ENCODE results near the gene WWP2.

Gene WWP2

DNA sequence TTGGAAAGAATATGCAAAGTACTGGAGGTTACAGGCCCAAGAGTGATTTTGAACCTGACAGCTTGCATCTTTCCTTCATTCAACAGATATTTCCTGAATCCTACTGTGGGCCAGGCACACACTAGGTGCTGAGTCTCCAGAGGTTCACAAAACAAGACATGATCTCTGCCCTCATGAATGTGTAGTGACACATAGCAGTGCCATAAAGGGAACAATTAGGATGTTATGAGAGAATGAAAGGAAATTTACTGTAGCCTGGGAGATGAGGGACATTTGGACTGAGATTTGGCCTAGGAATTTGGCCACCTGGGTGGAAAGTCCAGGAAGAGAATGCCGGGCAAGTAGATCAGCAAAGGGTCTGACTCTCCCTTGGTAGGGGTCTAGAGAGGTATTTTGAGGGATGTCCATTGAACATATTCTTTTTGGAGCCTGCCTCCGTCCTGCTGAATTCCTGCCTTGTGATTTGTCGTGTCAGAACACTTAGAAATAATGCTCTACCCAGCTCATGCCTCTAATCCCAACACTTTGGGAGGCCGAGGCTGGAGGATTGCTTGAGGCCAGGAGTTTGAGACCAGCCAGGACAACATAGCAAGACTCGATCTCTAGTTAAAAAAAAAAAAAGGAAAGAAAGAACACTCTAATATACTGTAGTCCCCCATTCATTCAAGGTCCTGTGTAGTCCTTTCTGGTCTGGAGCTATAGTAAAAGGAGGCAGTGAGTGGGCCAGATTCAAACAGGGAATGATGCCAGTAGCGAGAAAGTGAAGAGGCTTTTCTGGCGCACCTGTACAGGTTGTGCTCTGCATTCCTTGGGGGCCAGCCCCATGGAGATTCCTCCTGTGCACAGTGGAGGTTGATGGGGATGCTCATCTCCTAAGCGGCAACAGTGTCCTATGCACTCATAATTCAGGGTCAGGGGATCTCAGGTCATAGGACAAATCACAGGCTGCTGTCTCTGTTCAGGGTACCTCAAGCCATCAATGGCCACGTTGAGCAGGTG, 98.4 kb downstream of the WWP2 start:
- DNase-seq: no peak

DNA sequence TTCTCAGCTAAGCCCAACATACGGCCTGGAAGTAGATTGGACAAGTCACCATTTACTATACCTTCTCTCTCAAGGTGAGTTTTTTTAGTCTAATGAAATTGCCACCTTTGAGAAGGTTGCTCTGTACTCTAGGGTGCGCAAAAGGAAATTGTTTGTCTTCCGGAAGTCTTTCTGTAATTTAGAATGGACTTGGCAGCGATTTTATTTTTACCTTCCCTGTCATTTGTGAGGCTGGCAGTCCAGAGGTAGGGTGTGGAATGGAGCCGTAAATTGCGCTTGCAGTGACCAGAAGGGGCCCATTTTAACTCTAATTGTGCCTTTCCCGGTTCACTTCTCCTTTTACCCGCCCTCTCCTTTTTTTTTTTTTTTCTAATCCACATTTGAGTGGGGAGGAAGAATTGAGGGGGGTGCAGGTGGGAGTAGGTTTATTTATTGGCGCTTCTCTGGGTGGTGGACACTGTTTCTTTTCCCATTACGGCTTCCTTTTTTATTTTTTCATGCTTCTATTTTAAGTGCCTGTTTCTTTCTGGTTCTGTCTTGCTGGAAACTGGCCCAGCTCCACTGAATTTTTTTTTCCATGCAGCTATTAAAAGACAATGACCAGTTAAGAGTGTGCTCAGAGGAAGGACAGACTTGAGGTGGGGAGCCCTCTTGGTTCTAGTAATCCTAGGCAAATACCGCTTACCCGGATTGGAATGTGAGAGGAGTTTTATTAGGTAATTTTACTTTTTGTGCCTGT, 99.3 kb downstream of the WWP2 start:
- DNase-seq: peak; percentile 1

DNA sequence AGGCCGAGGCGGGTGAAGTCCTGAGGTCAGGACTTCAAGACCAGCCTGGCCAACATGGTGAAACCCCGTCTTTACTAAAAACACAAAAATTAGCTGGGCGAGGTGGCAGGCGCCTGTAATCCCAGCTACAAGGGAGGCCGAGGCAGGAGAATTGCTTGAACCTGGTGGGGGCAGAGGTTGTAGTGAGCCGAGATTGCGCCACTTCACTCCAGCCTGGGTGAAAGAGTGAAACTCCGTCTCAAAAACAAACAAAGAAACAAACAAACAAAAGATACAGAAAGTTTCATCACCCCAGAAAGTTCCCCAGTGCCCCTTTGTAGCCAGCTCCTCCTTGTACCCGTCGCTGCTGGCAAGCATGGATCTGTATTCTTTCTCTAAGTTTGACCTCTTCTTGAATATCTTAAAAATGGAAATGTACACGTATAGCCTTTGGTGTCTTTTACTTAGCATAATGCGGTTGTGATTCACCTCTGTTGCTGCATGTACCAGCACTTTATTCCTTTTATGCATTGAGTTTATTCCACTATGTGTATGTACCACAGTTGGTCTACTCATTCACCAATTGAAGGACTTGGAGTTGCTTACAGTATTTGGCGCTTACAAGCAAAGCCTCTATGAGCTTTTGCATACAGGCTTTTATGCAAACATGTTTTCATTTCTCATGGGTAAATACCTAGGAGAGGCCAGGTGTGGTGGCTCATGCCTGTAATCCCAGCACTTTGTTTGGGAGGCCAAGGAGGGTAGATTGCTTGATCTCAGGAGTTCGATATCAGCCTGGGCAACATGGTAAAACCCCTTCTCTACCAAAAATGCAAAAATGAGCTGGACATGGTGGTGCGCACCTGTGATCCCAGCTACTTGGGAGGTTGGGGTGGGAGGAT, 101.5 kb downstream of the WWP2 start:
- no peak for DNase-seq

DNA sequence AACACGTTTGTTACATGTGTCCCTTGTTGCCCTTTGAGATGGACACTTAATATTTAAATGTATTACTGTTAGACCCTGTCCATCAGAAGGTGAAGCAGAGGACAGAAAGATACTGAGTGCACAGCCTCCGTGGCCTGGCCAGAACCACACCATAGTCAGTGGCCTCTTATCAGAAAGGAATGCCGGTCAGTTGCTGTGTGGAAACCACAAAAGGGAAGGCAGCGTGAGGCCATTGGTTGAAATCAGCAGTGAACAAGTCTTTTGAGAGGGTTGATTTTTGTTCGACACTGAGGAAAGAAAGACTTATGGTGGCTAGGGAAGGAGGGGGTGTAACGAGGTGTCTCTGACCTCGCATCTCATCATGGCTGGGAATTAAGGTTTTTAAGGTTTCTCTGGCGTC, 103.6 kb downstream of the WWP2 start:
- DNase-seq: no peak

DNA sequence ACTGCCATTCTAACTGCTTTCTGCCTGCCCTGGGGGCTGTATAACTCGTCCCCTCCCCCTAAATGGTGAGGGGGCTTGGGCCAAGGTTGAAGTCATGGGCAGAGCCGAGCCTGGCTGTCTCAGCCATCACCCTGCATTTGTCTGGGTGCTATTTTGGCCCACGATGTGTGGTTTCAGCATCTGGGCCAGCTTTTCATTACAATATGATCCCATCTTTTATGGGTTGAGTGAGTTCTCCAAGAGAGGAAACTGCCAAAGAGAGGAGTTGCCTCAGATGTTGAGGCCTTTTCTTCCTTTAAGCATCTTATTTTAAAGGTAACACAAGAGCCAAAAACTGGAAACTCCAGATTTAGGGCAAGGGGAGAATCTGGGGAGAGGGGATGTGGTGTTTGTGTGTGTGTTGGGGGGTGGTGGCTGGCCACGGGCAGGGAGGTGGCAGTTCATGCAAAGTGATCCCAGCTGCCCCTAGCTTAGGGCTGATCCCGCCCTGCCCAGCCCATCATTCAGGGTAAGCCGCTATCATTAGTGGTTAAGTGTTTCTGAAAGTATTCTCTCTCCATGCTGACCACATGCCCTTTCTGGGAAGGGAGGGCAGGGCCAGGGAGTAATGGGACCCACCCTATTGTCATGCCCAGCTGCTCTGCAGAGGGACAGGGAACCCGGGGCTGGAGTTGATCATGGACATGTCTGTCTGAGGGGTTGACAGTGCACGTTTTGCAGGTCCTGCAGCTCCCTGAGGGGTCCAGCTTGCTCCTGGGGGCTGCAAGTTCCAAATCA, 105.8 kb downstream of the WWP2 start:
- DNase-seq: no peak

DNA sequence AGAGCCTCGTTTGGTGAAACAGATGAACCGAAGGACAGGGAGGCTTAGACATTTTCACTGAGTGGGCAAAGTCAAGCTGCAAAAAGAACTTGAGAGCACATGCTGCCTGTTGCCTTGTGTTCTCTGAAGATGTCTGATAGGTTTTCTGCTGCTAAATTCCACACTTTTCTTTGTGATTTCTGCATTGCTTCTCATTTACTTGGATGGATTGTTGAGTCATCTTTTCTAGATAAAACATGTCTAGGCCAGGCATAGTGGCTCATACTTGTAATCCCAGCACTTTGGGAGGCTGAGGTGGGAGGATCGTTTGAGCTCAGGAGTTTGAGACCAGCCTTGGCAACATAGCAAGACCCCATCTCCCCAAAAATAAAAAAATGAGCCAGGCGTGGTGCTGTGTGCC, 108.6 kb downstream of the WWP2 start:
- DNase-seq: no peak

DNA sequence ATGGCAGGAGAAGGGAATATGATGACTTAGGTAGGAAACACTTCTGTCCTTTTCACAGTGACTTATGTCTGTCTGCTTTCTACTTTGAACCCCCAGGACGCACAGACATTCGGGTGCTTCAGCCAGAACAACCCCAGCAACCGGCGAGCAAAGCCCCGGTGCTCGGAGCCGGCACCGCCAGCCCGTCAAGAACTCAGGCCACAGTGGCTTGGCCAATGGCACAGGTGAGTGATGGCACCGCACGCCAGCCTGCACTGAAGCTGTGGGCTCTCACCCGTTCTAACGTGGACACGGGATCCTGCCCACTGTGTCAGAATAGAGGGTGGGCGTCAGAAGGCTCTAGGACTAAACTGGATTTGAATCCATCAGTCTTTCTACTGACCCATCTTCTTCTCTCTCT, 109.6 kb downstream of the WWP2 start:
- no peak for DNase-seq

DNA sequence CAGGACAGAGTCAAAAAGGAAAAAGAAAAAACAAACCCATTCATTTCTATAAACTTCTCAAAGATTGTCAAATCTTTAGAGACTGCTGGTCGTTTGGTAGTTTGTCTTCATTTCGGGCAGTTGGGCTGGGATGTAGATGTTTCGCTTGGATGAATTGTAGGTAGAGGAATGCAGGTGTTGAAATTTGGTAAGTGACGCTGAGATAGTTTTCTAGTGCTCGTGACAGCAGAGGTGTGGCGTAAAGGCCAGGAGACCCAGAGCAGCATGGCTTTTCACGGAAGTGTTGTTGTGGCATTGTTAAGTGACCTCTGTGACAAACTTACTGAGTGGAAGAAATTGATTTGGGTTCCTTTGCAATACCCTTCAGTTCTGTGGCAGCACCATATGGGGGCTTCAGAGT, 110.8 kb downstream of the WWP2 start:
- no peak for DNase-seq

DNA sequence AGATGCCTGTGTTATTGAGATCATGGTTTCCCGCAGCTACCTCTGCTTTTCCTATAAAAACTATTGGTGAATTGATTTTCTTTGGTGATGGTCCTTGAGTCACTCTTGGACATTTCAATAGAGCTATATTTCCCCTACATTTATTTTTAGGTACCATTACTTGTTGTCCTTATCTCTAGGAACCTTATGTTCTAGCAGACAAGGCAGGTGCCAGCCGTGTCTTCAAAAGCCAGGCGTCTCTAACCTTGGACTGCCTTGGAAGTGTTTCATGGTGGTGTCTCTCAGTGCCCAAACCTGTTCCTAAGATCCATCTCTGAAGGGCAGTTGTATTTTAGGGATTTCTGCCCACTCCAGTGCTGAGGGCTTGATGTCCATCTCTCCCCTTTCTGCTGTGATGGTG, 111.7 kb downstream of the WWP2 start:
- no peak for DNase-seq

DNA sequence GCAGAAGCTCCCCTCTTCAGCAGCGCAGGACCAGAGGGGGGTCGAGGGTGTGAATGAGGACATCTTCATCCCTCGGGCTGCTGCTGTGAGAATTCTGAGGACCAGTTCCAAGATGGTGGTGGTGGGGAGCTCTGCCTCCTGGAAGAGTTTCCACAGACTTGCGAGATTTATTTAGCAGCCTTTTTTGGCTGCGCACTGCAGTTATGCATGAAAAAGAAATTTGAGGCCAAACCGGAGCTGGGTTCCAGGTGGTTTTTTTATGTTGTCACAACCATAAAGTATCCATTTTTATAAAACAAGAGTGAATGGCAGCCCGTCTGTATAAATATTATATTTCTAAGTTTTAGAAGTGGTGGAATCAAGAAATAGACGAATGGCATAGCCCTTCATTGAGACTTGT, 112.1 kb downstream of the WWP2 start:
- DNase-seq: no peak

DNA sequence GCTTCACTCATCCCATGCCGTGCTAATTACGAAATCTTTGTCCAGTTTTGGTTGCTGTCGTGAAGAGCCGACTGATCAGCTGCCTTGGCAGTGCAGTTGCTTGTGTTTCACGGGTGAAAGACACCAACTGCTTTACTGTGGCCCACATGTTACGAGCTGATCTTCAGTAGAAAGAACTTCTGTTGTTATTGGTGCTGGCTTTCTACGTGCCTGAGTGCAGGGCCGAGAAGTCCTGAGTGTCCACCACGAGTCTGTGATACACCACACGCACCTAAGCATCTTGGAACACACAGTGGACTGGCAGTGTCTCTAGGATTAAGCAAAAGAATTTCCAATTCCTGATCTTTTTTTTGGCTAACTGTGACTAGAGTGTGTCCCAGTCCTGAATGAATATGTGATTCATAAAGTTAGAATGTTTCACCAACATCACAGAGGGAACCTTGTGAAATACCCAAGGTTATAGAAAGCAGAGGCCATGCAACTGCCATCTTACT, 118.6 kb downstream of the WWP2 start:
- DNase-seq: no peak

DNA sequence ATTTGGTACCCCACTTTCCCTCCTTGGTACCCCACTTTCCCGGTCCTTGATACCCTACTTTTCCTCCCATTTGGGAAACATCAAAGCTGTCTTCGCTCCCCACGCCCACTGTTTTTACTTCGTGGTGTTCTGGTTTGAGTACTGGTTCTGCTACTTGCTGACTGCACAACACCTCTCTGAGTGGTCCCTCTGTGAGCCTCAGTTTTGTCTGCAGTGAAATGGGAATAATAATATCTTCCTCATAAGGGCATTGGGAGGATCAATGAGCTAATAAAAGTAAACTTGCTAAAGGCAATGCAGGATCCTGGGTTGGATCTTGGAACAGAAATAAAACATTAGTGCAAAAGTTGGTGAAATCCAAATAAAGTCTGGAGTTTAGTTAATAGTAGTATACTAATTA, 119.0 kb downstream of the WWP2 start:
- DNase-seq: no peak

DNA sequence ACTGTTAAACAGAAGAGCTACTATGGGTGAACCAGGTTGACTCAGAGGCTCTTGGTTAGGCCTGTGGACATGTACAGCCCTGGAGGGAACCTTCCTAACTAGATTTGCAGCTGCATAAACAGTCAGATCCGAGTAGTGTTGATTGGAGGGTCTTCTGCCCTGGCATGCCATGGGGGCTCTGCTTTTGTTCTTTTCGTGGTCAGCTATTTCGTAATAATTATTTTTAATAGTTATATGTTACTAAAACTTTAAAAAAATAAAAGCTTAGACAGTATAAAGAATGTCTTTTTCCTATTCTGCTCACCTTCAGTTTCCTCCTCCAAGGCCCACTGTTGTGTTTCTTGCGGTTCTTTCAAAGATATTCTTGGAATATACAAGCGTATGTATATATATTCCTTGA, 121.6 kb downstream of the WWP2 start:
- DNase-seq: no peak

DNA sequence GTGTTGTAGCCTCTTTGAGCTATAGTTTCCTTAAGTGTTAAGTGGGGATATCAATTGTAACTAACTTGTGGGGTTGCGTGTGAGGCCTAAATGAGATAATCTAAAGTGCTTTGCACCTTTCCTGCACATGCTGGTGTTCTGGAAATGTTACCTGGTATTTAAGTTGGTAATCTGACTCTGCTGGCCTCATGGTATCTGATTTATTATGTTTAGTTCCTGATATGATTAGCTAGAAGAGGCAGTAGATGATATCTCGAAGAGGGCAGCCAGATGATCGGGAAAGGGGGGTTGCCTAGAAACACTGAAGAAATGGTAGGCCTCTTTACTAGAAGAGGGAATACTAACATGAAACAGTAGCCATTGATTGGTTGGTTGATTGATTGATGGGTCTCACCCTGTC, 123.6 kb downstream of the WWP2 start:
- no peak for DNase-seq

DNA sequence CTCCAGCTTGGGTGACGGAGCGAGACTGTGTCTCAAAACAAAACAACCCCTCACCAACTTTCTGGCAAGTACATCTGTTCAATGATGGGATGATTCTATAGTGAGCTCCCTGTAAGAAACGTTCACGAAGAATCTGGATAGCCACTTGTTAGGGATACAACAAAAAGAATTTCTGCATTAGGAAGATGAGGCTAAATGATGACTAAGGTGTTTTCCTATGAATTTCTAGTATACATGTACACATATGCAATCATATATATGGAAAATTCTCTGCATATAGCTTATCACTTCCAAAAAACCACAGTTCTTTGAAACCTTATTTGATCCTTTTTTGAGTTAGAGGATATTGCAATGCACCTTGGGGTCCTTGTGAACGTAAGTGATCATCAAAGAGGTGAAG, 124.6 kb downstream of the WWP2 start:
- no peak for DNase-seq

DNA sequence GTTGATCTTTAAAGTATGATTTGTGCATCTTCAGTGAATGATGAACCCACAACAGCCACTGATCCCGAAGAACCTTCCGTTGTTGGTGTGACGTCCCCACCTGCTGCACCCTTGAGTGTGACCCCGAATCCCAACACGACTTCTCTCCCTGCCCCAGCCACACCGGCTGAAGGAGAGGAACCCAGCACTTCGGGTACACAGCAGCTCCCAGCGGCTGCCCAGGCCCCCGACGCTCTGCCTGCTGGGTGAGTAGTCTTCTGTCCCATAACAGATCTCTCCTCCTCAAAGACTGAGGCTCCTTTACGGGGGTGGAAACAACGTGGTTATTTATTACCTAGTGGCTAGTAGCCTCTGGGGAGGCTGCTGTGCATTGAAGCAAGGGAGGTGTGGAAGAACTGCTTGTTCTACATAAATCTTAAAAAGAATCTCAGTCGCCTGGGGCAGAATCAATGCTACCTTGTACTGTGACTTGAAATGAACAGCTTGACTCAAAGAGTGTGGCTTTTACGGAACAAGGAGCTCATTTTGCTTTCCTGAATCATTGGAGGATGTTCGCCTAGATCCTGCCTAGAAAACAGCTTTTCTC, 126.0 kb downstream of the WWP2 start:
- DNase-seq: no peak

DNA sequence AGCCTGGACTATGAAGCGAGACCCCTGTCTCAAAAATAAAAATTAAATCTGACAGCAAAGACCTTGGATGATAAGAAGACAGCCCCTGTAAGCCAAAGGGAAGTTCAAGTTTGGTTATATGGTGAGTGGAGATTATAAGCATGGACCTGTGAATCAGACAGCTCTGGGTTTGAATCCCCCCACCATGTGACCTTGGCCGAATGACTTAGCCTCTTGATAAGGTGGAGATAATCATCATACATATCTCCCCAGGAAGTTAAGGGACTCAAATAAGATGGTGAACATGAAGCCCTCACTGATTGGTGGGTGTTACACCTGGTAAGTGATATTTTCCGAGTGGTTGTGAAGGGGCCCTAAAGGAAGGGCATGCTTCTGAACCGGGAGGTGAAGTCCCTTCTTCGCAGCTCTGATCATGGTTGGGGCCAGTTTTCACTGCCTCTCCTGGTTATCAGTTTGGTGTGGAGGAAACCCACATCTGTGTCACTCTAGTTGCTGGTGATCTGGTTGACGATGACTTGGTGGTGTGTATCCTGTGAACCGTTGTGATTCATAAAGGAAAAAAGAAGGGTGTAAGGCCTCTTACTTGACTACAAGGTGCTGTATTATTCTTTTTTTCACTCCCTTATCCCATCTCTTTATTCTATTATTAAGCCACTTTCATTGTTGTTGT, 127.3 kb downstream of the WWP2 start:
- no peak for DNase-seq

DNA sequence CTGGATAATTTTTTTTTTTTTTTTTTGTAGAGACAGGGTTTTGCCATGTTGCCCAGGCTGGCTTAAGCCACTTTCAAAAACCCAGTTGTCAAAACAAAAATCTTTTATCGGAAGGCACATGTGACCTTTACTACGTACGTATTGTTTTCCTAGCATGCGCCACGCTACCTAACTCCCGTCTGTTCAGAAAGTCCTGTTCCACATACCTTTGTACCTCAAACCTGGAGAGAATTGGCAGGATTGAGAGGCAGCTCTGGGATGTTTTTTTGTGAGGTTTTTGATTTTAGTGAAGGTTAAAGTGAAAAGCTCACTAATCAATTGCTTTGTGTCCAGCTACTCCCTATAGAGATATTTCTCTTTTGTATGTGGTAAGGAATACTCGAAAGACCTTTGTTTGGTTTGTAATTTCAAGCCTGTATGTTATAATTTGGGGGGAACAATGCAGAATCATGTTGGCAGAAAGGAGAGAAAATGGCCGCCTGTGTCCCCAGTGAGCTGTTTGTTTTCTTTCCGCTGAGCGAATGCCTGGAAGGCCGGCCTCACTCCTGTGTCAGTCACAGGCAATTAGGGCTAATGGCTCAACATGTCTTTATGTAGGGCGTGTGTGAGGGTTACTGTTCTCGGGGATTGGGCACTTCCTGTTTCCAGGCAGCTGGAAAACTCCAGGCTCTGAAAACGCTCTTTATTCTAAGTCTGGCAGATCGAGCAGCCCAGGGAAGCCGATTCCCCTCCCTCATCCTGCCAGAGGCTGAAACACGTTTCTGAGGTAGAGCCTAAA, 128.2 kb downstream of the WWP2 start:
- DNase-seq: peak; percentile 72

DNA sequence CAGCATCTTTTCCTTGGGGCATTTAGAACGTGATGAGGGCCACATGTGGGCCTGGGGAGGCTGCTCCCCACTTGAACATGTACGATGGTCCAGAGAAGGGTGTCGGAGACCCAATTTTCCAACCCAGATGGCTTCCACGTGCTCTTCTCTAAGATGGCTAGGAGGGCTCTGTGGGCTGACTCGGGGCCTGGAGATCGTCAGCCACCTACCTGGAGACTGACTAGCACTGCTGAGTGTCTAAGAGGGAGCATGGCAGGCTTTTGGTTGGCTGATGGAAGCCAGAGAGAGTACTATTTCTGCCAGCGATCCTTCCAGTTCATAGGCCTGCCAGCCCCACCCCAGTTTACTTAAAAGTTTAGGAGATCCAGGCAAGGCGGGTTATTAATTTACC, 128.8 kb downstream of the WWP2 start:
- no peak for DNase-seq

DNA sequence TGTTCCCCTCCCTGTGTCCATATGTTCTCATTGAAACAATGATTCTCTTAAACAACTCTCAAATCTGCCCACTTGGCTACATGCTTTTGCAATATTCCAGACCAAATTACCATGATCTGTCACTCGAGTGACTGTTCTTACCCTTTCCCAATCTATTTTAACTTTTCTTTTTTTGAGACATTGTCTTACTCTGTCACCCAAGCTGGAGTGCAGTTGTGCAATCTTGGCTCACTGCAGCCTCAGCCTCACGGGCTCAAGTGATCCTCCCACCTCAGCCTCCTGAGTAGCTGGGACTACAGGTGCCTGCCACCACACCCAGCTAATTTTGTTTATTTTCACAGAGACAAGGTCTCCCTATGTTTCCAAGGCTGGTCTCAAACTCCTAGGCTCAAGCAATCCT, 130.2 kb downstream of the WWP2 start:
- no peak for DNase-seq

All from NCI-H1105 treated with DMSO at 0.1 percent for 48 hours (cell line).